ENCODE results near the gene SP110. TPM values are rescaled to one million over a fixed set of nuclear protein-coding genes. Genes with fewer than 3 reads are reported as not detected.
A peak's percentile ranks its signal among the peaks of the same experiment; 100 is the strongest.

SP110 gene
- total RNA-seq, 1 experiment from 2014 or later = 0.75 TPM

DNA sequence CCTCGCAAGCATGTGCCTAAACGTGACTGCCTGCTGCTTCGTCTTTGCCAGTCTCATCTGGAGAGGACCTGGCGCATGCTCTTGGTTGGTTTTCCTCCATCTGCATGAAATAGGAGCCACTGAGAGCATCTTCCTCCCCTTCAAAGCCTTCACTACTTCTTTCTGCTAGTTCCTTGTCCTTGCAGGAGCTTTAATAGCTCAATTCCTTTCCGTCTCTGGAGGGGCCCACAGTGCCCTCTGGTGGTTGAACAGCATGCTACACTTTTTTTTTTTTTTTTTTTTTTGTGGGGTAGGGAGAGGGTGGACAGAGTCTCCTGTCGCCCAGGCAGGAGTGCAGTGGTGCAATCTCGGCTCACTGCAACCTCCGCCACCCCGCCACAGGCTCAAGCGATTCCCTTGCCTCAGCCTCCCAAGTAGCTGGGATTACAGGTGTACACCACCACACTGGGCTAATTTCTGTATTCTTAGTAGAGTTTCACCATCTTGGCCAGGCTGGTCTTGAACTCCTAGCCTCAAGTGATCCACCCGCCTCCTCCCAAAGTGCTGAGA is 59.6 kb downstream of the SP110 start:
- no peaks in the 10 kb centered on the region for H3K27me3 Mint-ChIP-seq (ENCODE audit: insufficient read depth, unreplicated experiment)
- H3K9me3 Mint-ChIP-seq (ENCODE audit: unreplicated experiment) = peaks cover 7% of the 10 kb centered on the region
- DNase-seq = peak in 1 of 2 experiments; percentile 10
- H3K9me3 ChIP-seq = no peaks in the 10 kb centered on the region
- no TSS peak for BruUV-seq (replicated peaks)
- no peak overlapping the region for H3K4me3 Mint-ChIP-seq (ENCODE audit: unreplicated experiment)
- intact Hi-C loops (cut with micrococcal nuclease; ENCODE audit: unreplicated experiment) = loop anchor here (1.0 kb wide), 1 partner anchor 152 kb away; no protein-coding TSS in a partner anchor
- H3K4me1 Mint-ChIP-seq (ENCODE audit: low read depth, unreplicated experiment) = no peaks in the 10 kb centered on the region
- ChIA-PET POLR2A (no interaction called here), CTCF (interaction anchor here (0.6 to 1.0 kb wide), 9 partner anchors 51 to 822 kb away, joined by 3 to 18 read pairs (median 5); no protein-coding TSS in a partner anchor)
- no peaks in the 10 kb centered on the region for H3K27me3 ChIP-seq (replicated peaks; ENCODE audit: control insufficient read depth, insufficient read depth, low read length)
- H3K36me3 Mint-ChIP-seq (ENCODE audit: insufficient read depth, unreplicated experiment) = no peaks in the 10 kb centered on the region
- TF ChIP-seq, protein P1, sequence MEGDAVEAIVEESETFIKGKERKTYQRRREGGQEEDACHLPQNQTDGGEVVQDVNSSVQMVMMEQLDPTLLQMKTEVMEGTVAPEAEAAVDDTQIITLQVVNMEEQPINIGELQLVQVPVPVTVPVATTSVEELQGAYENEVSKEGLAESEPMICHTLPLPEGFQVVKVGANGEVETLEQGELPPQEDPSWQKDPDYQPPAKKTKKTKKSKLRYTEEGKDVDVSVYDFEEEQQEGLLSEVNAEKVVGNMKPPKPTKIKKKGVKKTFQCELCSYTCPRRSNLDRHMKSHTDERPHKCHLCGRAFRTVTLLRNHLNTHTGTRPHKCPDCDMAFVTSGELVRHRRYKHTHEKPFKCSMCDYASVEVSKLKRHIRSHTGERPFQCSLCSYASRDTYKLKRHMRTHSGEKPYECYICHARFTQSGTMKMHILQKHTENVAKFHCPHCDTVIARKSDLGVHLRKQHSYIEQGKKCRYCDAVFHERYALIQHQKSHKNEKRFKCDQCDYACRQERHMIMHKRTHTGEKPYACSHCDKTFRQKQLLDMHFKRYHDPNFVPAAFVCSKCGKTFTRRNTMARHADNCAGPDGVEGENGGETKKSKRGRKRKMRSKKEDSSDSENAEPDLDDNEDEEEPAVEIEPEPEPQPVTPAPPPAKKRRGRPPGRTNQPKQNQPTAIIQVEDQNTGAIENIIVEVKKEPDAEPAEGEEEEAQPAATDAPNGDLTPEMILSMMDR (IDR thresholded peaks at IDR 0.05; ENCODE audit: insufficient read depth in 1 of 2, low read depth in 1 of 2, low read length in 1 of 2, severe bottlenecking in 1 of 2, unreplicated experiment in 1 of 2) = peak; percentile 42 to 48
- no peaks in the 10 kb centered on the region for H3K4me1 ChIP-seq
- H3K36me3 ChIP-seq (ENCODE audit: control insufficient read depth, insufficient read depth, low read length) = no peaks in the 10 kb centered on the region
- no peak overlapping the region for H3K27ac Mint-ChIP-seq (ENCODE audit: unreplicated experiment)
- no peak overlapping the region for H3K4me3 ChIP-seq (ENCODE audit: low read depth, low read length)

DNA sequence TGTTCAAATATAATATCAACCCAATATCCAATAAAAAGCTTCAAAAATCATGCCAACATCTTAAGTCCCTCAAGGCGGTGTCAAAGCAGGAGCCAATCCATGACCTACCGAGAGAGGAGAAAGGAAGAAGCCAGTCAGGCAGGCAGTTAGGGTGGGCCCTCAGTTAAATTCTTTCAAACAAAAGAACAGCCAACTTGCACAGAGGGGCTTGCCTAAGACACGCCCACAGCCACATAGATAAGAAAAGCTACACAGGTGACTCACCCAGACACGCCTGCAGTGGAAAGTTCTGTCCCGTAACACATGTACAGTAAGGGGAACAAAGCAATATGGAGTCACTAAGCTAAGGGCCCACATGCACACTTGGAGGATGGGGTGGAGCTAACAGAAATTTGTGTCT is 61.3 kb downstream of the SP110 start:
- DNase-seq = no peak
- POLR2A ChIA-PET = no interaction called here
- H3K9me3 Mint-ChIP-seq (ENCODE audit: unreplicated experiment) = peaks cover 7% of the 10 kb centered on the region
- intact Hi-C loops (cut with micrococcal nuclease; ENCODE audit: unreplicated experiment) = no loop called here
- no peak overlapping the region for H3K27ac Mint-ChIP-seq (ENCODE audit: unreplicated experiment)
- no peaks in the 10 kb centered on the region for H3K36me3 ChIP-seq (ENCODE audit: control insufficient read depth, insufficient read depth, low read length)
- no peaks in the 10 kb centered on the region for H3K9me3 ChIP-seq
- H3K4me1 ChIP-seq = no peaks in the 10 kb centered on the region
- H3K27me3 Mint-ChIP-seq (ENCODE audit: insufficient read depth, unreplicated experiment) = no peaks in the 10 kb centered on the region
- no TSS peak for BruUV-seq (replicated peaks)
- H3K4me1 Mint-ChIP-seq (ENCODE audit: low read depth, unreplicated experiment) = no peaks in the 10 kb centered on the region
- CTCF ChIA-PET = no interaction called here
- TF ChIP-seq, protein P1 (IDR thresholded peaks at IDR 0.05; ENCODE audit: insufficient read depth in 1 of 2, low read depth in 1 of 2, low read length in 1 of 2, severe bottlenecking in 1 of 2, unreplicated experiment in 1 of 2) = no peak
- H3K27me3 ChIP-seq (replicated peaks; ENCODE audit: control insufficient read depth, insufficient read depth, low read length) = no peaks in the 10 kb centered on the region
- no peak overlapping the region for H3K4me3 ChIP-seq (ENCODE audit: low read depth, low read length)
- no peaks in the 10 kb centered on the region for H3K36me3 Mint-ChIP-seq (ENCODE audit: insufficient read depth, unreplicated experiment)
- H3K4me3 Mint-ChIP-seq (ENCODE audit: unreplicated experiment) = no peak overlapping the region

DNA sequence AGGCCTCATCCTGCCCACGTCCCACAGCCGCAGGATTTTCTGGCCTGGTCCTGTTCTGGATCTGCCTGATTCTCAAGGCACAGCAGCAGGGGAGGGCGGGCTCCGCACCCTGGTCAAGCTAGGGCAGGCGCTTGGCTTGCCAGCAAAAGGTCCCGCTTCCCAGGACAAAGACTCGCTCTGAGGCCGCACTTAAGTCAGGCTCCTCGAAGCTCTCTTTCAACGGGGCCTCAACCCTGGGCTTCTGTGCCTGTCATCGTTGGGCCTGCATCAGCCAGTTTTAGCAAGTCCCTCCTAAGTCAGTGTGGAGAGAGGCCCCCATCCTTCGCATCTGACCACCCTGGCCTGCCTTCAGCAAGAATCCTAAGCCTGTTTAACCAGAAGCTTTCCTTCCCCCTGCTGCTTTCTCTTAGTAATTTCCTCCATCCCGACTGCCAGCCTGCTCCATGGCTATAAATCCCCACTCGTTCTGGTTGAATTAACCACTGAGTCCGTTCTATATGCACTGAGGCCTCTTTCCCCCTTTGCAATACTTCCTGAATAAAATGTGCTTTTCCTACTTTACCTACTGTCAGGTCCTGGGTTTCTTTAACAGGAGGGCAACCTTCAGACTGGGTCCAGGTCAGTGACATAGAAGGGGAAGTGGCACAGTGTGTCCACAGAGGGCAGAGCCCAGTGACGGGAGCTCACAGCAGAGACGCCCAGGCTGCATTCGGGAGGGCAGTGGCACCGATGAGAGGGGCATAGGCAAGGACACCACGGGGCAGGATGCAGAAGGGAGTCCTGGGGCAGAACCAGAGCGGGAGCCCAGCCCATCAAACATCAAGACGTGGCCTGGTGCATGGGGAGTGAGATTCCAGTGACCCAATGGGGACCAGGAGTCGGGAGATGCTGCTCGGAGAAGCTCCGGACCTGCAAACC is 62.7 kb downstream of the SP110 start:
- no peak overlapping the region for H3K4me3 ChIP-seq (ENCODE audit: low read depth, low read length)
- no peaks in the 10 kb centered on the region for H3K4me1 ChIP-seq
- no TSS peak for BruUV-seq (replicated peaks)
- H3K36me3 Mint-ChIP-seq (ENCODE audit: insufficient read depth, unreplicated experiment) = no peaks in the 10 kb centered on the region
- H3K27me3 ChIP-seq (replicated peaks; ENCODE audit: control insufficient read depth, insufficient read depth, low read length) = no peaks in the 10 kb centered on the region
- CTCF ChIA-PET = no interaction called here
- no peaks in the 10 kb centered on the region for H3K4me1 Mint-ChIP-seq (ENCODE audit: low read depth, unreplicated experiment)
- H3K27ac Mint-ChIP-seq (ENCODE audit: unreplicated experiment) = no peak overlapping the region
- H3K27me3 Mint-ChIP-seq (ENCODE audit: insufficient read depth, unreplicated experiment) = no peaks in the 10 kb centered on the region
- no peaks in the 10 kb centered on the region for H3K36me3 ChIP-seq (ENCODE audit: control insufficient read depth, insufficient read depth, low read length)
- H3K9me3 Mint-ChIP-seq (ENCODE audit: unreplicated experiment) = peaks cover 12% of the 10 kb centered on the region
- H3K9me3 ChIP-seq = no peaks in the 10 kb centered on the region
- intact Hi-C loops (cut with micrococcal nuclease; ENCODE audit: unreplicated experiment) = no loop called here
- TF ChIP-seq, protein P1 (IDR thresholded peaks at IDR 0.05; ENCODE audit: insufficient read depth in 1 of 2, low read depth in 1 of 2, low read length in 1 of 2, severe bottlenecking in 1 of 2, unreplicated experiment in 1 of 2) = no peak
- POLR2A ChIA-PET = no interaction called here
- no peak for DNase-seq
- H3K4me3 Mint-ChIP-seq (ENCODE audit: unreplicated experiment) = no peak overlapping the region

All from Caco-2 (cell line).